ENCODE results near the gene PKD1L1.

- TF ChIP-seq POLR2A (IDR thresholded peaks at IDR 0.05) = no peak
- TF ChIP-seq CTCF (IDR thresholded peaks at IDR 0.05) = no peak
These were observed 209.6 kb downstream of the PKD1L1 start for GRCh38 chr7:47738563-47739166.

All from adrenal gland (tissue), 5 donors.